ENCODE results near the gene JARID2.
"Not testable (repeated sequence)": the region's sequence is repeated elsewhere in the genome, so short reads cannot be mapped to it uniquely, and the experiment has no call there.

Gene JARID2

GRCh38 chr6:15405129-15406068 is 159.5 kb downstream of the JARID2 start:
- DNase-seq = peak; percentile 49

GRCh38 chr6:15406452-15406851 is 160.6 kb downstream of the JARID2 start:
- no peak for DNase-seq

- peak; percentile 16 for DNase-seq
These were observed 162.1 kb downstream of the JARID2 start for GRCh38 chr6:15408008-15408407.

GRCh38 chr6:15408758-15409157 is 162.9 kb downstream of the JARID2 start:
- DNase-seq = no peak

- DNase-seq = peak; percentile 52
These were observed 163.6 kb downstream of the JARID2 start for GRCh38 chr6:15409301-15410125.

- peak; percentile 26 for DNase-seq
These were observed 164.2 kb downstream of the JARID2 start for GRCh38 chr6:15410126-15410391.

GRCh38 chr6:15410752-15411151 is 164.9 kb downstream of the JARID2 start:
- no peak for DNase-seq

GRCh38 chr6:15411766-15412165 is 165.9 kb downstream of the JARID2 start:
- DNase-seq = peak; percentile 18

GRCh38 chr6:15412767-15413166 is 166.9 kb downstream of the JARID2 start:
- DNase-seq = peak; percentile 19

- DNase-seq = peak; percentile 20
These were observed 167.8 kb downstream of the JARID2 start for GRCh38 chr6:15413466-15414234.

- no peak for DNase-seq
These were observed 168.4 kb downstream of the JARID2 start for GRCh38 chr6:15414235-15414612.

- DNase-seq = not testable (repeated sequence)
These were observed 169.8 kb downstream of the JARID2 start for GRCh38 chr6:15415622-15416021.

GRCh38 chr6:15416932-15417509 is 171.2 kb downstream of the JARID2 start:
- DNase-seq = no peak

GRCh38 chr6:15417811-15418210 is 171.9 kb downstream of the JARID2 start:
- DNase-seq = no peak

GRCh38 chr6:15419493-15419892 is 173.6 kb downstream of the JARID2 start:
- DNase-seq = no peak

GRCh38 chr6:15420959-15421438 is 175.1 kb downstream of the JARID2 start:
- DNase-seq = no peak

GRCh38 chr6:15421945-15422733 is 176.3 kb downstream of the JARID2 start:
- DNase-seq = no peak

GRCh38 chr6:15423286-15423993 is 177.6 kb downstream of the JARID2 start:
- DNase-seq = peak; percentile 28

GRCh38 chr6:15425947-15426346 is 180.1 kb downstream of the JARID2 start:
- DNase-seq = no peak

GRCh38 chr6:15426395-15426794 is 180.5 kb downstream of the JARID2 start:
- peak; percentile 40 for DNase-seq

GRCh38 chr6:15426901-15427300 is 181.0 kb downstream of the JARID2 start:
- DNase-seq = peak; percentile 12

Data from islet precursor cell (in vitro differentiated cells).